ENCODE measurements around the gene WDR31.

Gene WDR31

DNA sequence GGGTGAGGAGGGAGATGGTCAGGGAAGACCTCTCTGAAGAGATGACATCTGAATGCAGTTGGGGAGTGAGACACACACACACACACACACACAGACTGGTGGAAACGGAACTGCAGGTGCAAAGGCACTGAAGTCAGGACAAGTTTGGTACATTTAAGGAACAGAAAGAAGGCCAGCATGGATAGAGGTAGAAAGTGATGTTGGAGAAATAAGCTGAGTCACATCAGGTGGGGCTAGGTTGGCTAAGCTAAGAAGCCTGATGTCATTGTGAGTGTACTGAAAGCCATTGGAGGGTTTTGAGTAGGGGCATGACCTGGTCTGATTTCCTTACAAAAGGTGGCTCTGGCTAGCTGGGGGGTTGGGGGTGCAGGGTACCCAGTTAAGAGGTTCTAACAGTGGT, 12.3 kb upstream of the WDR31 start:
- DNase-seq (ENCODE audit: low read depth) = no peak
- H3K4me3 ChIP-seq (ENCODE audit: low read depth, low read length) = no peak overlapping the region
- TF ChIP-seq, protein P1, sequence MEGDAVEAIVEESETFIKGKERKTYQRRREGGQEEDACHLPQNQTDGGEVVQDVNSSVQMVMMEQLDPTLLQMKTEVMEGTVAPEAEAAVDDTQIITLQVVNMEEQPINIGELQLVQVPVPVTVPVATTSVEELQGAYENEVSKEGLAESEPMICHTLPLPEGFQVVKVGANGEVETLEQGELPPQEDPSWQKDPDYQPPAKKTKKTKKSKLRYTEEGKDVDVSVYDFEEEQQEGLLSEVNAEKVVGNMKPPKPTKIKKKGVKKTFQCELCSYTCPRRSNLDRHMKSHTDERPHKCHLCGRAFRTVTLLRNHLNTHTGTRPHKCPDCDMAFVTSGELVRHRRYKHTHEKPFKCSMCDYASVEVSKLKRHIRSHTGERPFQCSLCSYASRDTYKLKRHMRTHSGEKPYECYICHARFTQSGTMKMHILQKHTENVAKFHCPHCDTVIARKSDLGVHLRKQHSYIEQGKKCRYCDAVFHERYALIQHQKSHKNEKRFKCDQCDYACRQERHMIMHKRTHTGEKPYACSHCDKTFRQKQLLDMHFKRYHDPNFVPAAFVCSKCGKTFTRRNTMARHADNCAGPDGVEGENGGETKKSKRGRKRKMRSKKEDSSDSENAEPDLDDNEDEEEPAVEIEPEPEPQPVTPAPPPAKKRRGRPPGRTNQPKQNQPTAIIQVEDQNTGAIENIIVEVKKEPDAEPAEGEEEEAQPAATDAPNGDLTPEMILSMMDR (IDR thresholded peaks at IDR 0.05; ENCODE audit: control insufficient read depth, extremely low read depth, insufficient read depth) = no peak

DNA sequence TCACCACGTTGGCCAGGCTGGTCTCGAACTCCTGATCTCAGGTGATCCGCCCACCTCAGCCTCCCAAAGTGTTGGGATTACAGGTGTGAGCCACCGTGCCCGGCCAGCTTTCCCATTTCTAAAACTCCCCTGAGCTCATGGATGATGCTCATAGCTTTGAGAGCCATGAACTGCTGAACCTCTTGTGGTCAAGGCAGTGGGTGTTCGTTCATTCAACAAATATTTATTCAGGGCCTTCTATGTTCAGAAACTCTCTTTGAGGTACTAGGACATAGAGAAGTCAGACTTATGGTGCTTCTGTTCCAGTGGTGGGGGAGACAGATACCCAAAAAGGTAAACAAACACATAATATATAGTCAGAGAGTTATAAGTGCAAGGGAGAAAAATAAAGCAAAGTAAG, 11.9 kb upstream of the WDR31 start:
- no peak for DNase-seq (ENCODE audit: low read depth)
- TF ChIP-seq, protein P1 (IDR thresholded peaks at IDR 0.05; ENCODE audit: control insufficient read depth, extremely low read depth, insufficient read depth) = no peak
- no peak overlapping the region for H3K4me3 ChIP-seq (ENCODE audit: low read depth, low read length)

- no peak overlapping the region for H3K4me3 ChIP-seq (ENCODE audit: low read depth, low read length)
- DNase-seq (ENCODE audit: low read depth) = no peak
- TF ChIP-seq, protein P1 (IDR thresholded peaks at IDR 0.05; ENCODE audit: control insufficient read depth, extremely low read depth, insufficient read depth) = no peak
Measured at GRCh38 chr9:113350937-113351336, 10.9 kb upstream of the WDR31 start.

- DNase-seq (ENCODE audit: low read depth) = no peak
- TF ChIP-seq, protein P1 (IDR thresholded peaks at IDR 0.05; ENCODE audit: control insufficient read depth, extremely low read depth, insufficient read depth) = no peak
- H3K4me3 ChIP-seq (ENCODE audit: low read depth, low read length) = peak overlapping the region; percentile 75
Measured at GRCh38 chr9:113350107-113350661, 10.1 kb upstream of the WDR31 start.

DNA sequence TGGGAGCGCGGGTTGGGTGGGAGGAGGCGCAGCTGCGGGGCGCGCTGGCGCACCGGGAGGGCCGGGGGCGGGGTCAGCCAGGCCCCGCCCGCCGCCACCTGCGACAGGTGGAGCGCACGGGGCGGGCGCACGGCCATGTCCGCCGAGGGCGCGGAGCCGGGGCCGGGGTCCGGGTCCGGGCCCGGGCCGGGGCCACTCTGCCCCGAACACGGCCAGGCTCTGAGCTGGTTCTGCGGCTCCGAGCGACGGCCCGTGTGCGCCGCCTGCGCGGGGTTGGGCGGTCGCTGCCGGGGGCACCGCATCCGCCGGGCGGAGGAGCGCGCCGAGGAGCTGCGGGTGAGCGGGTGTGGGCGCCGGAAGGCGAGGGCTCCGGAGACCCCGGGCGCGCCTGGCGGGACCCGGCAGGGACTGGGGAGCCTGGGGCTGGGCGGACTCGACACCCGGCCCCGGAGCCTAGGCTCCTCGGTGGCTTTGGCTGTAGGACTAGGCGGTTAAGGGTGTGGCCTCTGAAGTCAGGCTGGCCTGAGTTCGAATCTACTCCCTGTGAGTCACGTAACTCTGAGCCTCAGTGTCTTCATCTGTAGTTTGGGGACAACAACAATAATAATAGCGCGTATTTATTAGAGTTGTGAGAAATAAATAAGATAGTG, 9.5 kb upstream of the WDR31 start, which contains the start of gene BSPRY:
Gene BSPRY (plus strand): TSS at position 97 of the 650 bp plus-strand sequence. CDS start 39 bp downstream, at position 136.
- no peak for DNase-seq (ENCODE audit: low read depth)
- H3K4me3 ChIP-seq (ENCODE audit: low read depth, low read length) = peak within 1 kb of the TSS; percentile 75
- TF ChIP-seq, protein P1 (IDR thresholded peaks at IDR 0.05; ENCODE audit: control insufficient read depth, extremely low read depth, insufficient read depth) = 0 out of 2 replicates have a peak, but pooled peaks have one; percentile 1

GRCh38 chr9:113349066-113349444, 9.0 kb upstream of the WDR31 start:
- TF ChIP-seq, protein P1 (IDR thresholded peaks at IDR 0.05; ENCODE audit: control insufficient read depth, extremely low read depth, insufficient read depth) = no peak
- peak overlapping the region; percentile 75 for H3K4me3 ChIP-seq (ENCODE audit: low read depth, low read length)

More at GRCh38 chr9:113349066-113349444, 9.0 kb upstream of the WDR31 start:
- DNase-seq (ENCODE audit: low read depth) = no peak
